Transverse colon (tissue), 4 donors: ENCODE data around the gene GPR68. TPM values are rescaled to one million over a fixed set of nuclear protein-coding genes. Genes with fewer than 3 reads are reported as not detected.

ENCODE experiments used
- DNase-seq: peaks from one replicate; pipeline ENCODE4 v3.0.0-alpha.2; 2019
- H3K27ac ChIP-seq, 4 donors: fragments of 200-600 bp; sonication (generic); 2 replicates each; pipeline ENCODE4 v1.5.1; 2016 to 2018; ENCODE audit warnings: inconsistent platforms in 4 of 4
- H3K27me3 ChIP-seq: fragments of 200-600 bp; sonication (generic); 2 replicates; pipeline ENCODE4 v1.5.1; 2017; ENCODE audit warnings: inconsistent platforms
- H3K36me3 ChIP-seq, 4 donors: fragments of 200-600 bp; sonication (generic); 2 replicates each; pipeline ENCODE4 v1.5.1; 2017 to 2019; ENCODE audit warnings: inconsistent platforms in 4 of 4
- H3K4me1 ChIP-seq, 4 donors: fragments of 200-600 bp; sonication (generic); 2 replicates each; pipeline ENCODE4 v1.5.1; 2017 to 2020; ENCODE audit warnings: inconsistent platforms in 4 of 4
- H3K4me3 ChIP-seq, 4 donors: fragments of 200-600 bp; sonication (generic); 1 replicate in 1 of 4; 2 replicates in 3 of 4; pipeline versions ENCODE4 v1.5.1 to v1.6.1; 2017 to 2019; ENCODE audit warnings: inconsistent platforms in 4 of 4
- H3K9me3 ChIP-seq, 2 donors: fragments of 200-600 bp; sonication (generic); 2 replicates each; pipeline ENCODE4 v1.5.1; 2017 to 2019; ENCODE audit warnings: inconsistent platforms in 2 of 2
- EP300 ChIP-seq: sonication (generic); formaldehyde crosslinking; IDR thresholded peaks from one replicate; pipeline ENCODE4 v1.6.1; 2017; ENCODE audit warnings: antibody characterized with exemption, low read depth
- POLR2A ChIP-seq: fragments of 450-650 bp; IDR thresholded peaks from one replicate; pipeline ENCODE4 v1.6.1; 2016; ENCODE audit warnings: antibody characterized with exemption, mild to moderate bottlenecking, moderate library complexity
- POLR2AphosphoS5 ChIP-seq, 3 donors: sonication (generic); formaldehyde crosslinking; IDR thresholded peaks; one replicate each; pipeline ENCODE4 v1.6.1; 2016; ENCODE audit warnings: antibody characterized with exemption in 3 of 3
- WGBS, 2 donors: methylation state at CpG; one replicate each; pipeline ENCODE4 v1.1.5; 2018; ENCODE audit warnings: low coverage in 1 of 2; 5-methylcytosine and 5-hydroxymethylcytosine counted together
- in situ Hi-C, 4 donors: fragments of 200-750 bp; cut with MboI; loops; one replicate each; pipeline versions ENCODE4 v1.15.0 to v1.15.1; 2017; ENCODE audit warnings: low sequenced_read_pairs in 3 of 4, low pct_ligation_motif_present in 1 of 4, low pct_unique_long_range_greater_than_20kb in 1 of 4
- intact Hi-C: fragments of 100-400 bp; cut with DNase I; formaldehyde crosslinking; loops from one replicate; pipeline ENCODE4 v1.15.1; 2023; ENCODE audit warnings: low total_unique reads
- total RNA-seq, 4 donors: library from RNA; depleted of rRNA; stranded (reverse); fragments of >200 nt; gene quantifications; one replicate each; pipeline ENCODE4 v1.1.0, GENCODE V29; 2016
- TF ChIP-seq, protein P1 (sequence below), 5 experiments: fragments of 200-600 bp in 3 of 5; fragments of 450-650 bp in 2 of 5; sonication (generic) in 3 of 5; IDR thresholded peaks; 1 replicate in 2 of 5; 2 replicates in 3 of 5; pipeline ENCODE4 v1.5.1; 2016 to 2017; ENCODE audit warnings: antibody characterized with exemption in 5 of 5, inconsistent platforms in 3 of 5, mild to moderate bottlenecking in 2 of 5, moderate library complexity in 1 of 5

The GPR68 gene
- total RNA-seq, 4 donors from 2014 or later = 0.48 to 0.80 (median 0.55) TPM; not detected in 1

DNA sequence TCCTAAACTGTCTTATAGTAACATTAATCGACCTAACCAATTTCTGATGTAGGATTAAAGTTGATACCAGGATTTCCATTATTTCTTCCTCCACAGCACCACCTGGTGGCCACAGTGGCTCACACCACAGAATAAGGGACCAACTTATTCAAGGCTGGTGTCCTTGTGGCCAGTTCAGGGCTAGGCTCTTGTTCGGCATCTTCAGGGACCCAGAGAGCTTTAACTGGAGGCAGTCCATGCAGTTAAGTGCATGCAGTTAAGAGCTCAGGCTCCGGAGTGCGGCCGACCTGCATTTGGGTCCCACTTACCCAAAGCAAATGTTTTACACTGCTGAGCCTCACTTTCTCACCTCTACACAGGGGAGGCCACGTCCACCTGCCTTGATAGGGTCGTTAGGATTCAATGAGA, 42.0 kb upstream of the GPR68 start:
- no peak overlapping the region for H3K4me3 ChIP-seq
- intact Hi-C loops = loop anchor here (5.0 kb wide), 1 partner anchor 109 kb away; no protein-coding TSS in a partner anchor
- DNase-seq = peak; percentile 77
- H3K27me3 ChIP-seq = no peaks in the 10 kb centered on the region
- in situ Hi-C loops = loop anchor here (5.0 to 25.0 kb wide), 5 partner anchors 109 to 399 kb away; no protein-coding TSS in a partner anchor
- no peaks in the 10 kb centered on the region for H3K9me3 ChIP-seq
- TF ChIP-seq, protein P1, sequence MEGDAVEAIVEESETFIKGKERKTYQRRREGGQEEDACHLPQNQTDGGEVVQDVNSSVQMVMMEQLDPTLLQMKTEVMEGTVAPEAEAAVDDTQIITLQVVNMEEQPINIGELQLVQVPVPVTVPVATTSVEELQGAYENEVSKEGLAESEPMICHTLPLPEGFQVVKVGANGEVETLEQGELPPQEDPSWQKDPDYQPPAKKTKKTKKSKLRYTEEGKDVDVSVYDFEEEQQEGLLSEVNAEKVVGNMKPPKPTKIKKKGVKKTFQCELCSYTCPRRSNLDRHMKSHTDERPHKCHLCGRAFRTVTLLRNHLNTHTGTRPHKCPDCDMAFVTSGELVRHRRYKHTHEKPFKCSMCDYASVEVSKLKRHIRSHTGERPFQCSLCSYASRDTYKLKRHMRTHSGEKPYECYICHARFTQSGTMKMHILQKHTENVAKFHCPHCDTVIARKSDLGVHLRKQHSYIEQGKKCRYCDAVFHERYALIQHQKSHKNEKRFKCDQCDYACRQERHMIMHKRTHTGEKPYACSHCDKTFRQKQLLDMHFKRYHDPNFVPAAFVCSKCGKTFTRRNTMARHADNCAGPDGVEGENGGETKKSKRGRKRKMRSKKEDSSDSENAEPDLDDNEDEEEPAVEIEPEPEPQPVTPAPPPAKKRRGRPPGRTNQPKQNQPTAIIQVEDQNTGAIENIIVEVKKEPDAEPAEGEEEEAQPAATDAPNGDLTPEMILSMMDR (IDR thresholded peaks at IDR 0.05) = peak; percentile 86 to 91 (median 89)
- TF ChIP-seq POLR2A = no peak
- H3K36me3 ChIP-seq = peaks cover 0 to 6% (median under 1%) of the 10 kb centered on the region in 4 donors
- H3K4me1 ChIP-seq = peaks cover 0 to 14% (median 6%) of the 10 kb centered on the region in 4 donors
- H3K27ac ChIP-seq = no peak overlapping the region
- WGBS, 2 donors = 29 to 57% methylated on average over 4 to 7 of the region's 7 CpGs

DNA sequence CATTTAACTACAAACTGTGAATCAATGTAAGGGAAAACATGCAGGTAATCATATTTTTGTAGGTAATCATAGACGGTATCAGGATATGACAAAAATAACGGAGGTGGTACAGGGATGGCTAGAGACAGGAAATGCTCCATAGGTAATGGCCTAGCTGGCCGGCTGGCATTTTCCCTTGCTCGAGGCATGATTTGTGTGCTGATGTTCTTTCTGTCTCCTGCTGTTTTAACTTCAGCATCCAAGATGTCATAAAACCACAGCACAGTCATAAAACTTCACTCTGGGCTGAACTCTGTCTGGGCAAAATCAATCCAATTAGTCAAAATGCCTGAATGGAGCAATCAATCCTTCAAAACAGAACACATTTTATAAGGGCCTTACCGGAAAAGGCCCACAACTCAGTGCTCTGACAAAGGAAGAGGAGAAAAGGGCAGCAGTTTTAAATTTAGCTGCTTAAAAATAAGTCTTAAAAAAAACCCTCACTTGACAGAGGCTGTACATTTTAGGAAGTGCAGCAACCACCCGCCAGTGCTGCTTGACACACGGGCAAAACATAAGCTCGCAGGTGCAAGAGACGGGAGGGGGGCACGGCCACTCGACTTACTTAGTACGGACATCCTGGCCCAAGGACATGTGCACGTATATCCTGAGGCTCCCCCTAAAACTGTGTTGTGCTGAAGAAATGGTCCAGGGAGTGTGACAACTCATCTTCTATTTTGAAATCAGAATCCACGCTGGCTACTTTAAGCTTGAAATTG, 40.5 kb upstream of the GPR68 start:
- Histone ChIP-seq H3K9me3 (no peaks in the 10 kb centered on the region), H3K27ac (peak overlapping the region in 3 of 4 donors; percentile 31 to 52 (median 43)), H3K27me3 (no peaks in the 10 kb centered on the region), H3K36me3 (peaks cover 0 to 6% (median 0%) of the 10 kb centered on the region in 4 donors), H3K4me1 (peaks cover 0 to 14% (median 6%) of the 10 kb centered on the region in 4 donors), H3K4me3 (no peak overlapping the region)
- intact Hi-C loops = loop anchor here (5.0 kb wide), 2 partner anchors 108 to 1583 kb away; no protein-coding TSS in a partner anchor
- in situ Hi-C loops = loop anchor here (5.0 to 25.0 kb wide), 5 partner anchors 108 to 398 kb away; no protein-coding TSS in a partner anchor
- TF ChIP-seq POLR2AphosphoS5 (IDR thresholded peaks at IDR 0.05) = peak; percentile 60 to 63 (median 63)
- TF ChIP-seq POLR2A = no peak
- 57% methylated on average over 5 to 14 of the region's 14 CpGs for WGBS, 2 donors
- no peak for DNase-seq

DNA sequence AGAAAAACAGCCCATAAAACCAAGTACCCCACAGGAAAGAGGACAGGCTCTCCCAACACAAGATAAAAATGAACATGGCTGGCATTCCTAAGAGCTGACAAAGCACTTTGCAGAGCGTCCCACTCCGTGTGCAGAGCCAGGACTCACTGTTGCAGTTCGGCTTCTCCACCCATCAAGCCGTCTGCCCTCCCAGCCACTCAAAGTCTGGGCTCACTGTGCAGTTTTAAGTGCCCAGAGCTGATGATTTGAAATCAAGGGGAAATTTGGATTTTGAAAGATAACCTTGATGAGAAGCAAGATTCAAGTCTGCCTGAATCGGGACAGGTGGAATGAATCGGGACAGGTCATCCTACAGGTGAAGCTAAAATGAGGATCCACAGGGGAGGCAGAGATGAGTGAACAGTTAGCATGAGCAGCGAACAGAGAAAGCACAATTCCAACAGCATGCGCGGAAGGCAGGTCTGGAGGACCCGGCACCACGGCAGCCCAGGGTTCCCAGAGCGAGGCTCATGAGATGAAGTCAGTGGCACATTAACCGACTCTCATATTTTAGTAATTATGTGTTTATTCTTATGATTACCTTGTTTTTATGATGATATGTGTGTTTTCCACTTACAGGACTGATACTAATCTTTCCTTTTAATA, 39.8 kb upstream of the GPR68 start:
- H3K4me3 ChIP-seq = no peak overlapping the region
- WGBS, 2 donors = 69 to 81% methylated on average over 7 to 13 of the region's 13 CpGs
- in situ Hi-C loops = loop anchor here (10.0 to 25.0 kb wide), 4 partner anchors 109 to 397 kb away; no protein-coding TSS in a partner anchor

DNA sequence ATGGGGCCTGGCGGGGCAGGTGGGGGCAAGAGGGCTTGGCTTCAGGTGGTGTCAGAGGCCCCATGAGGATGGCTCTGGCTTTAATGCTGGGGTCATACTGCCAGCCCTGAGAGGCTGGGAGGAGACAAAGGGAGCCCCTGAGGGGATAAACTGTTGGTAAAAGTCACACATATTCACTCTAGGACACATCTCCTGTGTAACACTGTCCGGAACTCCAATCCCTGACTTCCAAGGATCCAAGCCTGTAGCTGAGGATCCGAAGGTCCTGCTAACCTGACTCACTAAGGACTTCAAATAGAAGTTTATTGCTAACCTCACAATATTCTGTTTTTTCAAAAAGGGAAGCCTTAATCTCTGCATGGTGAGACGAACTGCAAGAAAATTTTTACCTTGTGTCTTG, 39.2 kb upstream of the GPR68 start:
- Histone ChIP-seq H3K4me1 (peaks cover 0 to 14% (median 6%) of the 10 kb centered on the region in 4 donors), H3K4me3 (no peak overlapping the region), H3K9me3 (no peaks in the 10 kb centered on the region), H3K27me3 (no peaks in the 10 kb centered on the region), H3K36me3 (no peaks in the 10 kb centered on the region), H3K27ac (peak overlapping the region in 2 of 4 donors; percentile 43 to 52)
- in situ Hi-C loops = loop anchor here (10.0 to 25.0 kb wide), 4 partner anchors 109 to 396 kb away; no protein-coding TSS in a partner anchor
- no peak for DNase-seq
- intact Hi-C loops = loop anchor here (5.0 kb wide), 1 partner anchor 1581 kb away; no protein-coding TSS in a partner anchor
- 83 to 96% methylated on average over 1 to 4 of the region's 4 CpGs for WGBS, 2 donors
- no peak for TF ChIP-seq EP300
- no peak for TF ChIP-seq POLR2AphosphoS5 (IDR thresholded peaks at IDR 0.05)
- TF ChIP-seq, protein P1 (IDR thresholded peaks at IDR 0.05) = no peak
- TF ChIP-seq POLR2A = no peak

More for the DNA sequence above, 39.8 kb upstream of the GPR68 start:
- Histone ChIP-seq H3K4me1 (peaks cover 0 to 14% (median 6%) of the 10 kb centered on the region in 4 donors), H3K27me3 (no peaks in the 10 kb centered on the region), H3K27ac (peak overlapping the region in 3 of 4 donors; percentile 31 to 52 (median 43)), H3K36me3 (peaks cover 0 to 5% (median 0%) of the 10 kb centered on the region in 4 donors), H3K9me3 (no peaks in the 10 kb centered on the region)
- DNase-seq = no peak
- TF ChIP-seq, protein P1 (IDR thresholded peaks at IDR 0.05) = no peak
- no peak for TF ChIP-seq POLR2AphosphoS5 (IDR thresholded peaks at IDR 0.05)
- TF ChIP-seq POLR2A = no peak
- TF ChIP-seq EP300 = no peak
- intact Hi-C loops = loop anchor here (5.0 kb wide), 1 partner anchor 1582 kb away; no protein-coding TSS in a partner anchor
